Measurements from ENCODE around the gene RYK. TPM values are rescaled to one million over a fixed set of nuclear protein-coding genes. Genes with fewer than 3 reads are reported as not detected.

The RYK gene
- total RNA-seq, 1 experiment from 2014 or later = 60.6 TPM

DNA sequence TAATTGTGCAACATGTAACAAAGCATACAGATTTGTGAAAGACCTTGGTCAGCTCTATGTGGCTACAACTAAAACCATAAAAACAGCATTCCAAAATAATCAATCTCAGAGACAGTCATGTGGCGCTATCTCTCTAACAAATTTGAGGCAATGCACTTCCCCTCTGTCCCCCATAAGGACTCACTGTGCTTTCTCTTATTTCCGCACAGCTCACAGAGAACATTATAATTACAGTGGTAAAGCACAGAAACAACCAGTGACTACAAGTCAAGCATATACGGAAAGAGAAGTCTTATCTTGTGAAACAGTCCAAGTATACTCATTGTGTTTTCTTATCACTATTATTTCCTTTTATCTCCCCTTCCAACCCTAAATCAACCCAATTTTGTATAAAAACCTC lies 64.3 kb downstream of the RYK start:
- Histone ChIP-seq H3T11ph (ENCODE audit: low read length) (no peak overlapping the region), H4K91ac (ENCODE audit: insufficient read length, low read depth, low read length) (no peak overlapping the region), H3K27ac (ENCODE audit: insufficient read length, low read depth, low read length) (no peak overlapping the region), H3K23ac (ENCODE audit: insufficient read length, low read depth, low read length) (no peak overlapping the region), H4K5ac (ENCODE audit: insufficient read length, low read depth, low read length) (no peak overlapping the region), H2BK12ac (ENCODE audit: insufficient read length, low read depth, low read length) (no peak overlapping the region), H4K20me1 (ENCODE audit: control insufficient read depth, insufficient read depth, insufficient read length) (no peaks in the 10 kb centered on the region), H2BK20ac (ENCODE audit: low read depth, low read length, poor library complexity, severe bottlenecking) (no peak overlapping the region), H2BK120ac (ENCODE audit: low read depth, low read length, poor library complexity, severe bottlenecking) (no peak overlapping the region), H3K9ac (ENCODE audit: extremely low read depth, insufficient read length, low read length) (no peak overlapping the region), H3K18ac (ENCODE audit: insufficient read length, low read depth, low read length) (no peak overlapping the region), H3K27me3 (ENCODE audit: insufficient read depth, low read length) (no peaks in the 10 kb centered on the region), H3K79me2 (ENCODE audit: insufficient read depth, low read length) (no peaks in the 10 kb centered on the region), H3K23me2 (ENCODE audit: insufficient read length, low read depth, low read length, poor library complexity, severe bottlenecking) (no peaks in the 10 kb centered on the region), H3K4ac (ENCODE audit: low read depth, low read length) (no peak overlapping the region), H2BK15ac (ENCODE audit: low read depth, low read length) (no peak overlapping the region), H3K4me1 (ENCODE audit: insufficient read depth, low read length) (no peaks in the 10 kb centered on the region), H3K14ac (ENCODE audit: insufficient read depth, low read length) (no peak overlapping the region), H2BK5ac (ENCODE audit: insufficient read length, low read length) (no peak overlapping the region), H2AK5ac (ENCODE audit: insufficient read length, low read length) (no peak overlapping the region), H3K79me1 (ENCODE audit: insufficient read depth, low read depth, low read length, poor library complexity, severe bottlenecking) (no peaks in the 10 kb centered on the region), H2AFZ (ENCODE audit: low read length) (no peak overlapping the region), H3K9me3 (ENCODE audit: control insufficient read depth, low read depth, low read length) (no peaks in the 10 kb centered on the region), H4K8ac (replicated peaks; ENCODE audit: insufficient read length, low read depth, low read length) (no peak overlapping the region), H3K4me2 (ENCODE audit: insufficient read depth, insufficient read length, low read length) (no peak overlapping the region), H3K56ac (ENCODE audit: insufficient read length, low read depth, low read length) (no peak overlapping the region)
- Mint-ChIP-seq H3K4me1 (peaks cover 14 to 16% of the 10 kb centered on the region in 2 experiments), H3K4me3 (no peak overlapping the region), H3K27me3 (ENCODE audit: low read depth) (no peaks in the 10 kb centered on the region), H3K27ac (no peak overlapping the region), H3K36me3 (ENCODE audit: insufficient read depth in 1 of 3, low read depth in 3 of 3) (peaks cover 0 to 29% (median 13%) of the 10 kb centered on the region in 3 experiments; a peak in 6 of 7 replicates), H3K9me3 (no peaks in the 10 kb centered on the region)
- DNase-seq = no peak
- TF ChIP-seq, protein P1, sequence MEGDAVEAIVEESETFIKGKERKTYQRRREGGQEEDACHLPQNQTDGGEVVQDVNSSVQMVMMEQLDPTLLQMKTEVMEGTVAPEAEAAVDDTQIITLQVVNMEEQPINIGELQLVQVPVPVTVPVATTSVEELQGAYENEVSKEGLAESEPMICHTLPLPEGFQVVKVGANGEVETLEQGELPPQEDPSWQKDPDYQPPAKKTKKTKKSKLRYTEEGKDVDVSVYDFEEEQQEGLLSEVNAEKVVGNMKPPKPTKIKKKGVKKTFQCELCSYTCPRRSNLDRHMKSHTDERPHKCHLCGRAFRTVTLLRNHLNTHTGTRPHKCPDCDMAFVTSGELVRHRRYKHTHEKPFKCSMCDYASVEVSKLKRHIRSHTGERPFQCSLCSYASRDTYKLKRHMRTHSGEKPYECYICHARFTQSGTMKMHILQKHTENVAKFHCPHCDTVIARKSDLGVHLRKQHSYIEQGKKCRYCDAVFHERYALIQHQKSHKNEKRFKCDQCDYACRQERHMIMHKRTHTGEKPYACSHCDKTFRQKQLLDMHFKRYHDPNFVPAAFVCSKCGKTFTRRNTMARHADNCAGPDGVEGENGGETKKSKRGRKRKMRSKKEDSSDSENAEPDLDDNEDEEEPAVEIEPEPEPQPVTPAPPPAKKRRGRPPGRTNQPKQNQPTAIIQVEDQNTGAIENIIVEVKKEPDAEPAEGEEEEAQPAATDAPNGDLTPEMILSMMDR (conservative IDR thresholded peaks at IDR 0.05) = no peak
- no CpG with 5 or more reads among the region's 3 CpGs for WGBS (ENCODE audit: extremely low coverage, insufficient read length, low lambda C conversion rate)
